HG02852 (cell line): ENCODE data around the gene COL2A1.

Source experiments
- ATAC-seq: cut with Tn5 transposase; IDR thresholded peaks from one replicate; pipeline ENCODE4 v1.9.1; 2021; ENCODE audit warnings: mild to moderate bottlenecking, moderate library complexity; ENCODE audit not compliant: unreplicated experiment

COL2A1 gene

GRCh38 chr12:47991106-47992061 is 12.9 kb downstream of the COL2A1 start:
- ATAC-seq = no peak

GRCh38 chr12:47990351-47991105 is 13.7 kb downstream of the COL2A1 start:
- peak; percentile 98 for ATAC-seq

- no peak for ATAC-seq
Observed at GRCh38 chr12:47989666-47990065, 14.6 kb downstream of the COL2A1 start.

GRCh38 chr12:47989023-47989417 is 15.3 kb downstream of the COL2A1 start:
- no peak for ATAC-seq

- ATAC-seq = no peak
Observed at GRCh38 chr12:47988073-47989022, 15.9 kb downstream of the COL2A1 start.

GRCh38 chr12:47987411-47988072 is 16.7 kb downstream of the COL2A1 start:
- ATAC-seq = no peak

- ATAC-seq = no peak
Observed at GRCh38 chr12:47986832-47987231, 17.4 kb downstream of the COL2A1 start.

GRCh38 chr12:47986291-47986660 is 18.0 kb downstream of the COL2A1 start:
- ATAC-seq = no peak

GRCh38 chr12:47985596-47986290 is 18.5 kb downstream of the COL2A1 start:
- no peak for ATAC-seq

- ATAC-seq = no peak
Observed at GRCh38 chr12:47984331-47984801, 19.9 kb downstream of the COL2A1 start.

GRCh38 chr12:47983541-47984115 is 20.6 kb downstream of the COL2A1 start:
- ATAC-seq = no peak

GRCh38 chr12:47982770-47983169 is 21.5 kb downstream of the COL2A1 start:
- ATAC-seq = no peak

- no peak for ATAC-seq
Observed at GRCh38 chr12:47982311-47982710, 22.0 kb downstream of the COL2A1 start.

- ATAC-seq = no peak
Observed at GRCh38 chr12:47981496-47982260, 22.6 kb downstream of the COL2A1 start.

- ATAC-seq = no peak
Observed at GRCh38 chr12:47980779-47981495, 23.3 kb downstream of the COL2A1 start.

GRCh38 chr12:47980197-47980596 is 24.1 kb downstream of the COL2A1 start:
- no peak for ATAC-seq

GRCh38 chr12:47979686-47980085 is 24.6 kb downstream of the COL2A1 start:
- no peak for ATAC-seq

- no peak for ATAC-seq
Observed at GRCh38 chr12:47979166-47979565, 25.1 kb downstream of the COL2A1 start.
